OCI-LY1 (cell line): ENCODE measurements around the gene PKNOX2.

Source experiments
- H2AFZ ChIP-seq: fragments of 200-600 bp; sonication (generic), shearing (Covaris generic); 2 replicates; pipeline ENCODE4 v1.6.0; 2014; ENCODE audit warnings: antibody characterized with exemption, mild to moderate bottlenecking, low read length
- H3F3A ChIP-seq: fragments of 200-600 bp; sonication (generic), shearing (Covaris generic); 2 replicates; pipeline ENCODE4 v1.6.0; 2014; ENCODE audit warnings: mild to moderate bottlenecking, antibody characterized with exemption, low read length, moderate library complexity; ENCODE audit not compliant: insufficient read depth
- H3K27ac ChIP-seq: fragments of 200-600 bp; sonication (generic); 2 replicates; pipeline ENCODE4 v1.5.1; 2014; ENCODE audit warnings: low read length, mixed run types, mild to moderate bottlenecking, low read depth; ENCODE audit not compliant: poor library complexity, severe bottlenecking
- H3K27me3 ChIP-seq: fragments of 200-600 bp; sonication (generic); 2 replicates; pipeline ENCODE4 v1.6.0; 2014; ENCODE audit warnings: antibody characterized with exemption, mild to moderate bottlenecking, low read length, moderate library complexity; ENCODE audit not compliant: insufficient read depth
- H3K36me3 ChIP-seq: fragments of 200-600 bp; sonication (generic); 2 replicates; pipeline ENCODE4 v1.6.1; 2014; ENCODE audit warnings: mild to moderate bottlenecking, antibody characterized with exemption, low read length, moderate library complexity, mixed read lengths; ENCODE audit not compliant: insufficient read depth
- H3K4me1 ChIP-seq: fragments of 200-600 bp; sonication (generic); 2 replicates; pipeline ENCODE4 v1.5.1; 2014; ENCODE audit warnings: mild to moderate bottlenecking, low read length, moderate library complexity; ENCODE audit not compliant: insufficient read depth, severe bottlenecking
- H3K4me2 ChIP-seq: fragments of 200-600 bp; sonication (generic), shearing (Covaris generic); 2 replicates; pipeline ENCODE4 v1.6.1; 2014; ENCODE audit warnings: low read length
- H3K4me3 ChIP-seq: fragments of 200-600 bp; sonication (generic); 2 replicates; pipeline ENCODE4 v1.5.1; 2014; ENCODE audit warnings: low read length, low read depth, mild to moderate bottlenecking, mixed read lengths; ENCODE audit not compliant: poor library complexity, severe bottlenecking
- H3K79me2 ChIP-seq: fragments of 200-600 bp; shearing (Covaris generic); 2 replicates; pipeline ENCODE4 v1.6.1; 2016; ENCODE audit warnings: mixed run types, low read length, mixed read lengths; ENCODE audit not compliant: insufficient read depth
- H3K9ac ChIP-seq: fragments of 200-600 bp; sonication (generic), shearing (Covaris generic); 2 replicates; pipeline ENCODE4 v1.6.1; 2014; ENCODE audit warnings: mild to moderate bottlenecking, low read length, mixed read lengths
- H3K9me2 ChIP-seq: fragments of 200-600 bp; sonication (generic), shearing (Covaris generic); 2 replicates; pipeline ENCODE4 v1.6.1; 2014; ENCODE audit warnings: low read depth, mild to moderate bottlenecking, low read length, mixed read lengths
- H3K9me3 ChIP-seq: fragments of 200-600 bp; shearing (Covaris generic); 2 replicates; pipeline ENCODE4 v1.6.1; 2014; ENCODE audit warnings: low read length, mixed read lengths
- H4K20me1 ChIP-seq: fragments of 200-600 bp; sonication (generic), shearing (Covaris generic); 2 replicates; pipeline ENCODE4 v1.6.0; 2016; ENCODE audit warnings: mild to moderate bottlenecking, low read length; ENCODE audit not compliant: insufficient read depth
- EZH2 ChIP-seq: fragments of 200-600 bp; sonication (generic), shearing (Covaris generic); IDR thresholded peaks from 2 replicates; pipeline ENCODE4 v1.8.0; 2017; ENCODE audit warnings: borderline replicate concordance, mixed run types, mild to moderate bottlenecking, antibody characterized with exemption, low read length, moderate library complexity, mixed read lengths
- TF ChIP-seq, protein P1 (sequence below): fragments of 200-600 bp; sonication (generic), shearing (Covaris generic); IDR thresholded peaks from 2 replicates; pipeline ENCODE4 v1.5.1; 2017; ENCODE audit warnings: mild to moderate bottlenecking, antibody characterized with exemption, low read length, moderate library complexity, mixed read lengths

PKNOX2 gene

GRCh38 chr11:125292100-125292499 is 127.5 kb downstream of the PKNOX2 start:
- no peaks in the 10 kb centered on the region for H3K9me3 ChIP-seq
- H3K79me2 ChIP-seq: no peaks in the 10 kb centered on the region
- no peaks in the 10 kb centered on the region for H3K9me2 ChIP-seq
- H3K9ac ChIP-seq: no peak overlapping the region
- no peaks in the 10 kb centered on the region for H4K20me1 ChIP-seq
- no peak for TF ChIP-seq EZH2
- TF ChIP-seq, protein P1, sequence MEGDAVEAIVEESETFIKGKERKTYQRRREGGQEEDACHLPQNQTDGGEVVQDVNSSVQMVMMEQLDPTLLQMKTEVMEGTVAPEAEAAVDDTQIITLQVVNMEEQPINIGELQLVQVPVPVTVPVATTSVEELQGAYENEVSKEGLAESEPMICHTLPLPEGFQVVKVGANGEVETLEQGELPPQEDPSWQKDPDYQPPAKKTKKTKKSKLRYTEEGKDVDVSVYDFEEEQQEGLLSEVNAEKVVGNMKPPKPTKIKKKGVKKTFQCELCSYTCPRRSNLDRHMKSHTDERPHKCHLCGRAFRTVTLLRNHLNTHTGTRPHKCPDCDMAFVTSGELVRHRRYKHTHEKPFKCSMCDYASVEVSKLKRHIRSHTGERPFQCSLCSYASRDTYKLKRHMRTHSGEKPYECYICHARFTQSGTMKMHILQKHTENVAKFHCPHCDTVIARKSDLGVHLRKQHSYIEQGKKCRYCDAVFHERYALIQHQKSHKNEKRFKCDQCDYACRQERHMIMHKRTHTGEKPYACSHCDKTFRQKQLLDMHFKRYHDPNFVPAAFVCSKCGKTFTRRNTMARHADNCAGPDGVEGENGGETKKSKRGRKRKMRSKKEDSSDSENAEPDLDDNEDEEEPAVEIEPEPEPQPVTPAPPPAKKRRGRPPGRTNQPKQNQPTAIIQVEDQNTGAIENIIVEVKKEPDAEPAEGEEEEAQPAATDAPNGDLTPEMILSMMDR: no peak
- no peaks in the 10 kb centered on the region for H3F3A ChIP-seq
- no peaks in the 10 kb centered on the region for H3K36me3 ChIP-seq
- no peaks in the 10 kb centered on the region for H3K27me3 ChIP-seq
- no peak overlapping the region for H3K4me2 ChIP-seq
- H2AFZ ChIP-seq: no peak overlapping the region
- no peak overlapping the region for H3K4me3 ChIP-seq
- H3K27ac ChIP-seq: no peak overlapping the region
- H3K4me1 ChIP-seq: no peaks in the 10 kb centered on the region

DNA sequence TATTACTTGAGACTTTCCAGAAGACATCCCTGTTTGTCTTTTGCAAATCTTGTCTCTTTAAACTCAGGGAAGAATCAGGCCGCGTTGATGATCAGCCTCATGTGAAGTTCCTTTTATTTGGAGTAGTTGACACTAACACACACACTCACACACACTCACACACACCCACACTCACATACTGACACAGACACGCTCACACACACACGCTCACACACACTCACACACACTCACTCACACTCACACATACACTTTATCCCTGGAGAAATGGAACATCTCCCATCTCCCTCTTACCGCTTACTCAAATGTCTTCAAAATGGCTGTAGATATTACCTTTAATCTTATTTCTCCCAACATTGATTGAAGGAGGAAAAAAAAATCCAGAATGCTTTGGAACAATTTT is 129.0 kb downstream of the PKNOX2 start:
- no peak overlapping the region for H3K27ac ChIP-seq
- H3K9me3 ChIP-seq: no peaks in the 10 kb centered on the region

GRCh38 chr11:125295931-125296330 is 131.4 kb downstream of the PKNOX2 start:
- no peaks in the 10 kb centered on the region for H3K9me3 ChIP-seq
- no peaks in the 10 kb centered on the region for H3K4me1 ChIP-seq
- H3K79me2 ChIP-seq: no peaks in the 10 kb centered on the region
- no peak overlapping the region for H3K27ac ChIP-seq
- no peak overlapping the region for H3K4me3 ChIP-seq
- no peaks in the 10 kb centered on the region for H3K36me3 ChIP-seq
- no peaks in the 10 kb centered on the region for H3F3A ChIP-seq
- TF ChIP-seq, protein P1: no peak
- TF ChIP-seq EZH2: no peak
- no peaks in the 10 kb centered on the region for H4K20me1 ChIP-seq
- H3K9ac ChIP-seq: no peak overlapping the region
- no peak overlapping the region for H2AFZ ChIP-seq
- H3K4me2 ChIP-seq: no peak overlapping the region
- no peaks in the 10 kb centered on the region for H3K27me3 ChIP-seq
- no peaks in the 10 kb centered on the region for H3K9me2 ChIP-seq

More for the DNA sequence above, 129.0 kb downstream of the PKNOX2 start:
- no peaks in the 10 kb centered on the region for H3K36me3 ChIP-seq
- H3K4me2 ChIP-seq: no peak overlapping the region
- H3K9ac ChIP-seq: no peak overlapping the region
- no peaks in the 10 kb centered on the region for H4K20me1 ChIP-seq
- no peaks in the 10 kb centered on the region for H3K79me2 ChIP-seq
- no peaks in the 10 kb centered on the region for H3F3A ChIP-seq
- H3K27me3 ChIP-seq: no peaks in the 10 kb centered on the region
- TF ChIP-seq, protein P1: no peak
- TF ChIP-seq EZH2: no peak
- no peaks in the 10 kb centered on the region for H3K4me1 ChIP-seq
- H3K4me3 ChIP-seq: no peak overlapping the region
- H2AFZ ChIP-seq: no peak overlapping the region
- no peaks in the 10 kb centered on the region for H3K9me2 ChIP-seq
